ENCODE results near the gene SESN1. TPM values are rescaled to one million over a fixed set of nuclear protein-coding genes. Genes with fewer than 3 reads are reported as not detected.

Gene SESN1
- total RNA-seq, 2 experiments from 2014 or later, result 10.8 to 13.8 TPM

GRCh38 chr6:109024784-109025183 is 69.9 kb downstream of the SESN1 start:
- H3K4me1 ChIP-seq (ENCODE audit: insufficient read depth, low read length, poor library complexity, severe bottlenecking), result peaks cover 4% of the 10 kb centered on the region
- TF ChIP-seq EZH2phosphoT487 (IDR thresholded peaks at IDR 0.05; ENCODE audit: borderline replicate concordance, low read depth, low read length) (no peak), CTCF (conservative IDR thresholded peaks at IDR 0.05; ENCODE audit: low read length) (no peak)
- no peaks in the 10 kb centered on the region for H3K36me3 ChIP-seq (ENCODE audit: insufficient read depth, low read length)
- no peaks in the 10 kb centered on the region for H3K9me3 ChIP-seq (ENCODE audit: low read length)
- no TSS peak for BruUV-seq (replicated peaks)
- intact Hi-C loops (cut with micrococcal nuclease; ENCODE audit: unreplicated experiment), result no loop called here
- ChIA-PET POLR2A (interaction anchor here (1.2 to 1.3 kb wide), 2 partner anchors 10 to 16 kb away, joined by 3 to 4 read pairs; no protein-coding TSS in a partner anchor), CTCF (ENCODE audit: unreplicated experiment) (no interaction called here)
- no peak overlapping the region for H2AFZ ChIP-seq (ENCODE audit: low read length)
- no peak overlapping the region for H3K4me3 ChIP-seq (ENCODE audit: low read depth, low read length, poor library complexity, severe bottlenecking)
- no peaks in the 10 kb centered on the region for H3K79me2 ChIP-seq (ENCODE audit: insufficient read depth, low read depth, low read length)
- H3K4me2 ChIP-seq (ENCODE audit: low read length), result no peak overlapping the region
- H4K20me1 ChIP-seq (ENCODE audit: insufficient read depth, low read length), result no peaks in the 10 kb centered on the region
- DNase-seq (ENCODE audit: low spot score), result no peak
- no peaks in the 10 kb centered on the region for H3K9me2 ChIP-seq (ENCODE audit: insufficient read depth, low read length)
- H3K27ac ChIP-seq (ENCODE audit: low read depth, low read length, poor library complexity, severe bottlenecking), result no peak overlapping the region

DNA sequence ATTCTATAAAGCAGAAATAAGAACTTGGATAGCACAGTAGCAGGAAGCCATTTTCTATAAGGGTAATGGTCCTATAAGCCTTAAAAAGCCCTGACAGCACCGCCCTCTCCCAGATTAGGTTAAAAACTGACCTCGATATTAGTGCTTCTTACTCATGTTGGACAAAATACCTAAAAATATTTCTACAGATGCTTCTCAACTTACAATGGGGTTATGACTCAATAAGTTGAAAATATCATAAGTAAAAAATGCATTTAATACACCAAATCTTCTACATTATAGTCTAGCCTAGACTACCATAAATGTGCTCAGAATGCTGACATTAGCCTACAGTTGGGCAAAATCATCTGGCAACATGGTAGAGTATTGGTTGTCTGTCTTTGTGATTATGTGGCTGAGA is 70.3 kb downstream of the SESN1 start:
- BruUV-seq (replicated peaks), result no TSS peak
- Histone ChIP-seq H3K79me2 (ENCODE audit: insufficient read depth, low read depth, low read length) (no peaks in the 10 kb centered on the region), H4K20me1 (ENCODE audit: insufficient read depth, low read length) (no peaks in the 10 kb centered on the region), H3K9me3 (ENCODE audit: low read length) (no peaks in the 10 kb centered on the region), H3K36me3 (ENCODE audit: insufficient read depth, low read length) (no peaks in the 10 kb centered on the region), H3K9me2 (ENCODE audit: insufficient read depth, low read length) (no peaks in the 10 kb centered on the region), H3K4me2 (ENCODE audit: low read length) (no peak overlapping the region), H3K4me1 (ENCODE audit: insufficient read depth, low read length, poor library complexity, severe bottlenecking) (peaks cover 4% of the 10 kb centered on the region), H3K4me3 (ENCODE audit: low read depth, low read length, poor library complexity, severe bottlenecking) (no peak overlapping the region), H3K27ac (ENCODE audit: low read depth, low read length, poor library complexity, severe bottlenecking) (no peak overlapping the region), H2AFZ (ENCODE audit: low read length) (no peak overlapping the region)
- intact Hi-C loops (cut with micrococcal nuclease; ENCODE audit: unreplicated experiment), result no loop called here
- ChIA-PET CTCF (ENCODE audit: unreplicated experiment) (no interaction called here), POLR2A (no interaction called here)
- no peak for DNase-seq (ENCODE audit: low spot score)
- TF ChIP-seq CTCF (conservative IDR thresholded peaks at IDR 0.05; ENCODE audit: low read length), result no peak
- TF ChIP-seq EZH2phosphoT487 (IDR thresholded peaks at IDR 0.05; ENCODE audit: borderline replicate concordance, low read depth, low read length), result no peak

DNA sequence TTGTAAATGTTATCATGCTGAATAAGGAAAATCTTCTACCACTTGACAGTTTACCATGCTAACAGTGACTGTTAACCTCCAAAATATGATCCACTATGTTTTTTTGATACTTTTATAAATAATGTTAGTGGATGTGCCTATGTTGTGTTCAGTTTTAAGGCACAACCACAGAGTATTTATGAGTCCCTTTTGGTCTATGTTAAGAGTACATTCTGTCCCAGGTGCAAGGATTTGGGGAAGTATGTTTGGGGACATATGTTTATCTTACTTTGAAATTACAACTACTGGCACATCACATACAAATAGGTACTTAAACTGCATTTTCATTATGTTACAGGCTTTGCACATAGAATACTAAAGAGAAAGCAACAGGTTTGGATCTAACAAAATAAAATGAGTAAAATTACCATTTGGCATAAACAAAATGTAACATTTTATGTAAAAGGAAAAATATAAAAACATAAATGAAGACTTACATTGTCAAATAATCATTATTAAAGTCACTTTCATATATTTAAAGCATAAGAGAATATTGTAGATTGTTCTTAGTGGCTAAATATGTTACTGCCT is 71.2 kb downstream of the SESN1 start:
- intact Hi-C loops (cut with micrococcal nuclease; ENCODE audit: unreplicated experiment), result no loop called here
- Histone ChIP-seq H3K79me2 (ENCODE audit: insufficient read depth, low read depth, low read length) (no peaks in the 10 kb centered on the region), H3K4me2 (ENCODE audit: low read length) (no peak overlapping the region), H2AFZ (ENCODE audit: low read length) (no peak overlapping the region), H3K4me1 (ENCODE audit: insufficient read depth, low read length, poor library complexity, severe bottlenecking) (peaks cover 4% of the 10 kb centered on the region), H3K9me3 (ENCODE audit: low read length) (no peaks in the 10 kb centered on the region), H3K4me3 (ENCODE audit: low read depth, low read length, poor library complexity, severe bottlenecking) (no peak overlapping the region), H3K36me3 (ENCODE audit: insufficient read depth, low read length) (no peaks in the 10 kb centered on the region), H3K9me2 (ENCODE audit: insufficient read depth, low read length) (no peaks in the 10 kb centered on the region), H4K20me1 (ENCODE audit: insufficient read depth, low read length) (no peaks in the 10 kb centered on the region), H3K27ac (ENCODE audit: low read depth, low read length, poor library complexity, severe bottlenecking) (no peak overlapping the region)
- BruUV-seq (replicated peaks), result no TSS peak
- DNase-seq (ENCODE audit: low spot score), result no peak
- ChIA-PET CTCF (ENCODE audit: unreplicated experiment) (no interaction called here), POLR2A (no interaction called here)
- TF ChIP-seq EZH2phosphoT487 (IDR thresholded peaks at IDR 0.05; ENCODE audit: borderline replicate concordance, low read depth, low read length) (no peak), CTCF (conservative IDR thresholded peaks at IDR 0.05; ENCODE audit: low read length) (no peak)

Measured in OCI-LY7 (cell line).